ENCODE results near the gene ARG2.
A peak's percentile ranks its signal among the peaks of the same experiment; 100 is the strongest.
"Not testable (repeated sequence)": the region's sequence is repeated elsewhere in the genome, so short reads cannot be mapped to it uniquely, and the experiment has no call there.

The ARG2 gene

DNA sequence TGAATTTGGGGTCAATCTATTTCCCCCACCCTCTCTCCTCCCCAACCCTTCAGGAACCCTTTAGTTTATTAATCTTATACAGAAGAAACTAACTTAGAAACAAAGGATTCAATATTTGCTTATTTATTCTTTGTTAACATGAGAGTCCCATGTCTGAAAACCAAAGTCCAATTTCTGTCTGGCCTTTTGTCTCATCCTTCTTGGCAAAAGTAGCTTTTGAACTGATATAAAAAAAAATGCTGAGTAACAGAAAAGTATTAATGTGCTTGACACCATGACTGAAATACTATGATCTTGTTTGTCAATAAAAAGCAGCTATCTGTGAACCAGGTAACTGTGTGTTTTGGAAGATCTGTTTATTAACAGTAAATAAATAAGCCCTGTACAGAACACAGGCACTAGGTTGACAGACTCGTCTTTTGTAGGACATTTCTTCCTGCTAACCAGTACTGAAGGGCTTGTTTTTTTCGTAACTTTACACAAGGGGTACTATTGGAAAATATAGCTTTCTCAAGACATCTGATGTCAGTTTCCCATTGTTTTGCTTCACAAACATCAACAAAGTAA lies 30.4 kb upstream of the ARG2 start:
- DNase-seq: no peak

DNA sequence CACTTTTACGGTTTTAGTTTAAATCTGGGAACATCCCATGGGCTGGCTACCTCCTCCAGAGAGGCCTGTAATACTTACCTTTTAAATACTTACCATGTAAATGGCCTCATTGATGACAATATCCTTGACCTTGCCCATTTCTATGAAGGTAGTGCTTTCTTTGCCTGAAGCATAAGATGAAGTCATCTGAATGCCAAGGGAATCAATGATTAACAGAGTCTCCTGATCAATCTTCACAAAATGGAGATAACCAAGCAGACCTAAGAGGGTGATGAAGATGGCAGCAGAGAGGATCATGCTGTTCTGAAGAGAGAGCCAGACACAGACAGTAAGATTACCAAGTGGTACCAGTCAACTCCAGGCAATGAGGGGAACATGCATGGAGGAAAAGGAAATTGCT lies 26.1 kb upstream of the ARG2 start:
- DNase-seq: not testable (repeated sequence)

DNA sequence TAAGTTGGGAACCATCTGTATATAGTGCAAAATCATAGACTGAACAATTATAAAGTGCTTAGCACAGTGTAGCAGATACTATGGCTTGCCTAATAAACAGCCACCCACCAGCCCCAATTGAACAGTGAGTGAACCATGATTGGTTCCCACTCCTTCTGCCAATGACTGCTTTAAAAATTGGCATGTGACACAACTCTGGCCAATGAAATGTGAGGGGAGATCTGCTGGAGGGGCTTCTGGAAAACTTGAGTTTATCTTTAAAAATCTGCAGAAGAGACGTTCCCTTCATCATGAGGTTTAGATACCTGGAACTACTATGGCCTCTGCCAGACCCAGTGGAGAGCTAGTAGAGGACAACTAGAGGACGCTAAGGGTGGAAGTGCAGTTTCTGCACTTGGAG lies 24.3 kb upstream of the ARG2 start:
- no peak for DNase-seq

DNA sequence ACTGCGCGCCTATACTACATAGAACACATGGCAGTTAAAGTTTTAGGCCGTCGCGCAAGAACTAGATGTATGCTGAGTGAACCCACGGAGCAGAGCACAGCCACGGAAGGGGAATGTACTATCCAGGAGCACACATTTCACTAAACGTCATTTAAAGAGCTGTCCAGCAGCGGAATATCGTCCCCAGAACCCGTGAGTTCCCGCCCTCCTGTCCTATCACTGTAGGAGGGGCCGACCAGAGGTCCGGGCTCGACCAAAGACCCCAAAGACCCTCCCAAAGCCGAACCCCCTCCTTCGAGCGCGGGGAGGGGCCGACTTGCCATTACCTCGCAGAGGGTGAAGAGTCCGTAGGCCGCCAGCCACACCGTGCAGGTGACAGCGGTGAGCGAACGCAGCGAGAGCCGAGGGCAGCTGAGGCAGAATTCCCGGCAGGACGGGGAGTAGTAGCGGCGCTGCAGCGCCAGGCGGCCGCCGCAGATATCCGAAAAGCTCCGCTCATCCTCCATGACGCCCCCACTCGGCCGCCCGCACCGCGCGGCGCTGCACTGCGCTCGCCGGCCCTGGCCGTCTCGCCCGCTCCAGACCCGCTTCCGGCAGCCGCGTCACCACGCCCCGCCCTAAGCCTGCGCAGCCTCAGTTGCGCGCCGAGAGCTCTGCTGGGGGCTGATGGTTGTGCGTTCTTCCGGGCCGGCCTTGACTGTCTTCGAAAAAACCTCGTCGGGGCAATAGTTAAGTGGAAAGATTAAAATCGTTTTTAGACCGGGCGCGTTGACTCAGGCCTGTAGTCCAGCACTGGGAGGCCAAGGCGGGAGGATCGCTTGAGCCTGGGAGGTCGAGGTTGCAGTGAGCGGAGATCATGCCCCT lies 19.8 kb upstream of the ARG2 start, which contains the start of gene PIGH:
TSS of gene PIGH (minus strand) at position 571 of the 864 bp plus-strand sequence. CDS start at position 506, 65 bp downstream.
- peak; percentile 12 to 71 for DNase-seq

DNA sequence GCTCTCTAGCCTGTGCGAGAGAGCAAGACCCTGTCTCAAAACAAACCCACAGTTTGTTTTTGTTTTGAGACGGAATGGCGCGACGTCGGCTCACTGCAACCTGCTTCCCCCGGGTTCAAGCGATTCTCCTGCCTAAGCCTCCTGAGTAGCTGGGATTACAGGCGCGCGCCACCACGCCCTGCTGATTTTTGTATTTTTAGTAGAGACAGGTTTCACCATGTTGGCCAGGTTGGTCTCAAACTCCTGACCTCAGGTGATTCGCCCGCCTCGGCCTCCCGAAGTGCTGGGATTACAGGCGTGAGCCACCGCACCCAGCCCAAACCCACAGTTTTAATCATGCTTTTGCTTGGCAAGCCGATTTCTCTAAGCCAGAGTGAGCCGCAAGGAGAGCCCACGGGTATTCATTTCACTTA lies 19.2 kb upstream of the ARG2 start:
- DNase-seq: not testable (repeated sequence)

DNA sequence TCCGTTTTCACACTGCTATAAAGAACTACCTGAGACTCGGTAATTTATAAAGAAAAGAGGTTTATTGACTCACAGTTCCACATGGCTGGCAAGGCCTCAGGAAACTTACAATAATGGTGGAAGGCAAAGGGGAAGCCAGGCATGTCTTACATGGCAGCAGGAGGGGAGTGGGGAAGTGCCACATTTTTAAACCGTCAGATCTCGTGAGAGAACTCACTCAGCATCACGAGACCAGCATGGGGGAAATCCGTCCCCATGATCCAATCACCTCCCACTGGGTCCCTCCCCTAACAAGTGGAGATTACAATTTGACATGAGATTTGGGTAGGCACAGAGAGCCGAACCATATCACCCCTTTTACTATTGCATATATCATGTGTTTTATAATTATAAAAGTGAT lies 17.6 kb upstream of the ARG2 start:
- DNase-seq: no peak

DNA sequence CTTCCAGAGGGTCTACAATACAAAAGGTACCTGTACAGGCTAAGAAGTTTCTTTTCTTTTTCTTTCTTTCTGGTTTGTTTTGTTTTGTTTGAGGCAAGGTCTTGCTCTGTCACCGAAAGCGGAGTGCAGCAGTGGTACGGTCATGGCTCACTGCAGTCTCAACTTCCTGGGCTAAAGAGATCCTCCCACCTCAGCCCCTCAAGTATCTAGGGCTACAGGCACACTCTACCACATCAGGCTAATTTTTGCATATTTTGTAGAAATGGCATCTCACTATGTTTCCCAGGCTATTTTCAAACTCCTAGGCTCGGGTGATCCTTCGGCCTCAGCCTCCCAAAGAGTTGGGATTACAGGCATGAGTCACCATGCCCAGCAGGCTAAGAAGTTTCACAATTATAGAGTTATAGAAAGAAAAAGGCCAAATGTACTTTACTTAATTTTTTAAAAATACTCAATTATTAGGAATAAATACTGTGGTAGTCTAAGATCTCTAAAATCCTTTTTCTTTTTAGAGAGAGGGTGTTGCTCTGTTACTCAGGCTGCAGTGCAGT lies 16.6 kb upstream of the ARG2 start:
- no peak for DNase-seq

DNA sequence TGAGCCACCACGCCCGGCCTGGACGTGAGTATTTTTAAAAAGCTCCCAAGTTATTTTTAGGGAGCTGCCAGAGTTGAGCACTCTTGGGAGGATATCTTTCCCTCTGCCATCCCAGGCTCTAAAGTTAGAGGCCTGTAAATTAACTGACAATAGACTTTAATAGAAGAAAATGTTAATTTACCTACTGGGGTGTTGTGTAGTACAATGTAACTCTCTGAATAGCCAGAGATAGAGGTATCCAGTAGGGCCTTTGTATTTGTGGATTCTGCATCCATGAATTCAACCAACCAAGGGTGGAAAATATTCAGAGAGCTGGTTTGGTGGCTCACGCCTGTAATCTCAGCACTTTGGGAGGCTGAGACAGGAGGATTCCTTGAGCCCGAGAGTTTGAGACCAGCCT lies 12.1 kb upstream of the ARG2 start:
- DNase-seq: no peak

DNA sequence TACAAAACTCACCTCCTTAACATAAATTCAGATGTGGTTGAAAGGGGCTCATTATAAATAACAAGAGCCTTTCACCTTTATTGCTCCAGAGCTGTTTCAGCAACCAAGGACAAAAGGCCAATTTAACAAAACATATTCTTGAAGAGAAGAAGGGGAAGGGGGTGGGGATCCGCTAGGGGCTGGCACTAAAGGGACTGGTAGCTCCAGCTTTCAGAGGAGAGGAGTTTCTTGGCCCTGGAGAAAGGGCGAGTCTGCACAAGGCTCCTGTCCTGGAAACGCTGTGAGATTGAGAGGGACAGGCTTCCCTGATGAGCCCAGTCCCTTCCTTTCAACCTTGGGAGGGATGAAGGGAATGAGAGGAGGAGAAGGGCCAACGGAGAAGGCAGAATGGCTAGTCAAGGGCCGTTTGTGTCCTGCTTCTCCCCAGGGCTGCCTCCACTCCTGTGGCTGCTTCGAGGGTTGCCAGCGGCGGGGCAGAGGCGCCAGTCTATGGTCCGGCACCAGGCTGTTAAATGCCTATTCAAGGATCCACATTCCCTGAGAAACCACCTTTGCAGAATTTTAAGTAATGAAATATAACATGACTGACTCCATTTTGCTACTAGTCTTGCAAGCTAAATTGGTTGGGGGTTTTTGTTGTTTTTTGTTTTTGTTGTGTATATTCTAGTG lies 9.9 kb upstream of the ARG2 start:
- DNase-seq: no peak

DNA sequence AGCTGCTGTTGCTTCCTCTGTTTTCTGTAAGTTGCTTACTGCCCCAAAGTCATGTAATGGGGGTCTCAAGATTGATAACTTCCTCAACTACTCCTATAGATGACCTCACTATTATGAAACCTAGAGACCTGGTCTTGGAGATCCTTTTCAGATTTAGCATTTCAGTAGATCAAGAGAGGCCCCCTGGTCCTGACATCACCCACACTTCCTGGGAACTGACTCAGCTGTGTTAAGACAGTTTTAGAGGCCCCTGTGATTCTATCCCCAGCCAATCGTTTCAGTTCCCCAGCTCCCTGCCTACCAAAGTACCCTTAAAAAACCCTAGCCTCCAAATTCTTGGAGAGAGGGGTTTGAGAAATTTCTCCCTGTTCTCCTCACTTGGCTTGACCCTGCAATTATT lies 9.2 kb upstream of the ARG2 start:
- DNase-seq: no peak

DNA sequence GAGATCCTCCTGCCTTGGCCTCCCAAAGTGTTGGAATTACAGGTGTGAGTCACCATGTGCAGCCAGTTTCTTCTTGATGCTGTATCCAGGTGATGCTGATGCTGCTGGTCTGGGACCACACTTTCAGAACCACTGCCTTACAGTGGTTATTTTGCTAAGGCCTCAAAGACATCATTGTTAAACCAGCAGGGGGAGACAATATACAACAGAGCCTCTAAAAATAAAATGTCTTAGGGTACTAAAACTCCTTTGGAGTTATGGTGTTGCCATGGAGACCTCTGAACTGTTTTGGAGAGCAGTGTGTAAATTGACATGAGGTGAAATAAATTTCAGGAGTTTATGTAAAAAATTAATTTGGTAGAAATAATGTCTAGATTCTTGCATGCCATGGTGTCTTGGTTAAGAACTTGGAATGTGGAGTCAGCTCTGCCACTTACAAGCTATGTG lies 1.1 kb upstream of the ARG2 start:
- no peak for DNase-seq

DNA sequence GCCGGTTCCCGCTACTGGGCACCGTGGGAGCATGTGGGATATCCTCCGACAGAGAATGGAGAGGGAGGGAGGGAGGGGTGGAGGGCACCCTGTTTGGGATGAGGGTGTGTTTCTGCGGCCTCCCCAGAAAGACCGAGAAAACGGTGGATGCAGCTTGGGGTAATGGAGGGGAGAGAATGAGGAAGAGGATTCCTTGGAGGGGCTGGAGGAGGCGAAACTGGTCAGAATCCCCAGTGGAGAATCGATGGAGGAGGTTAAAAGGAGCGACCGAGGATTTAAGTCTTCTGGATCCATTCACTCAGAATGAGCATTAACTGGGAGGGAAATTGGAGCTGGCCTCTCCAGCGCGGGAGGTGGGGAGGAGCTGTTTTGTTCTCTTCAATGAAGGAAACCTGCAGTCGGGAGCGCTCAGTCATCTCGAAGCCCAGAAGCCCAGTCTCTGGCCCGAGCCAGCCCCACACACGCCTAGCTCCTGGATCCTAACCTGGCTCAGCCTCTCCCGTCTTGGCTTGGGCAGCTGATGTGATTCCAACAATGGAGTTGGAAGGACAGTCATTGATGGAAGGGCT lies 581 bp downstream of the ARG2 start:
- DNase-seq: peak in 1 of 2 experiments; percentile 22

DNA sequence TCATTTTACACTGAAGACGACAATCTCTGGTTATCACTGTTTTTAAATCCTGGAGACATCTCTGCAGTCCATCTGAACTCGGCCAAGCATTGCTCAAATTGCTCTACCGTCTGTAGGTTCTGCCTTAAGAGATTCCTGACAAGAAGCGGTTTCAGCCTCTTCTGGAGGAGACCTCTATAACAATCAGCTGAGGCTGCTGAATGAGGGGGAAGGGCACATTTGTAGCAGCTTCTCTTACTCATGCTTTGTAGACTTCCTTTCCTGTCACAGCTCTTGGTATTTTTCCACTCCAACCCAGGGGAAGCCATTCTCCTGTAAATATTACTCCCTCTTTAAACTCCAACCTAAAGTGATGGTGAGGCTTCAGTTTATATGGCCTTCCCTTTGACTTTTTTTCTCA lies 3.0 kb downstream of the ARG2 start:
- no peak for DNase-seq

DNA sequence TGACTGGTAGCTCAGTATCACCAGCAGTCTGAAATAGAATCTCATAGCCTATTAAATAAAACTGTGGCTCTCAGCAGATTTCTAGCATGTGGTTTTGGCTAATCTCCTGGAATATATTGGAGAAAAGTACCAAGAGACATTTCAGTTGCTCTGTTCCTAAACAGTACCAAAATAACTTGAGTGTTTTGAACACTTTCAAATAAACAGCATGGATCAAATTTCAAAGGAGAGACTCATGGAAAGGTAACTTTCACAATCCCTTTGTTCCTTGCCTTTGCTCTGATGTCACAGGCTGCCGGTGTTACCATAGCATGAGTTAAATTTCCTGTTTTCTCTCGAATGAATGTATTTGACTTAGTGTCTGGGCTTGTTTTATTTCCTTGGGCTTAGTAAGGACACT lies 3.4 kb downstream of the ARG2 start:
- DNase-seq: no peak

DNA sequence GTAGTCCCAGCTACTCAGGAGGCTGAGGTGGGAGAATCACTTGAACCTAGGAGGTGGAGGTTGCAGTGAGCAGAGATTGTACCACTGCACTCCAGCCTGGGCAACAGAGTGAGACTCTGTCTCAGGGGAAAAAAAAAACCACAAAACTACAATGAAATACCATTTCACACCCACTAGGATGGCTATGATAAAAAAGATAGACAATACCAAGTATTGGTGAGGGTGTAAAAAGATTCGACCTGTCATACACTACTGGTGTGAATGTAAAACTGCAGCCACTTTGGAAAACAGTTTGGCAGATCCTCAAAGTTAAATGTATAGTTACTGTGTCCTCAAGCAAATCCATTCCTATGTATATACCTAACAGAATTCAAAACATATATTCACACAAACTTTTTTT lies 6.4 kb downstream of the ARG2 start:
- not testable (repeated sequence) for DNase-seq

DNA sequence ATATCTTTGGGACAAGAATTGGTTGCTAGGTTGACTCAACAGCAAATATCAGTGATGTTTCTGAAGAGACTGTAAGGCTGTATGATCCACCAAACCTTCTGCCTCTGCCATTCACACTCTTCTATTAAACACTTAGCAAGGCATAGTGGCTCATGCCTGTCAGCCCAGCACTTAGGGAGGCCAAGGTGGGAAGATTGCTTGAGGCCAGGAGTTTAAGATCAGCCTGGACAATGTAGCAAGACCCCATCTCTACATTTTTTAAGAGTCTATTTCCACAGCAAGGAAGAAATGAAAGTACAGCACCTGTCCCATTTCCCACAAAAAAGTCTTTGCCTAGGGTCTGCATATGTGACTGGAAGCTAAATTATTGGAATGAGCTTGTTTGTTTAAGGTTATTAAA lies 7.8 kb downstream of the ARG2 start:
- no peak for DNase-seq

DNA sequence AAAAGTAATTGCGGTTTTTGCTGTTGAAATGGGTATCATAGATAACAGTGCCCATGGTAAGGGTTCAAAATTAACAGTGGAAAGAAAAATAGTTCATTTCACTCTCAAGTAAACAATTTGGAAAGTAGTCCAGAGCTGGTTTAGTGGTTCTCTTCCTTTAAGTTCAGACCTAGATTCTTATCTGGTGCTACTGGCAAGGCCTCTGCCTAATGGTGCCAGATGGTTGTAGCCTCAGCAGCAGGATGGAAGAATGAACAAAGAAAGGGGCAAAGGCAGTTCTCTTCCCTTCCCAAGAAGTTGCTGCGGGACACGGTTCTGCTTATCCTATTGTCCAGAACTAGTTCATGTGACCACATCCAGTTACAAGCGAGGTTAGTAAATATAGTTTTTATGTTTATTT lies 10.5 kb downstream of the ARG2 start:
- DNase-seq: no peak

DNA sequence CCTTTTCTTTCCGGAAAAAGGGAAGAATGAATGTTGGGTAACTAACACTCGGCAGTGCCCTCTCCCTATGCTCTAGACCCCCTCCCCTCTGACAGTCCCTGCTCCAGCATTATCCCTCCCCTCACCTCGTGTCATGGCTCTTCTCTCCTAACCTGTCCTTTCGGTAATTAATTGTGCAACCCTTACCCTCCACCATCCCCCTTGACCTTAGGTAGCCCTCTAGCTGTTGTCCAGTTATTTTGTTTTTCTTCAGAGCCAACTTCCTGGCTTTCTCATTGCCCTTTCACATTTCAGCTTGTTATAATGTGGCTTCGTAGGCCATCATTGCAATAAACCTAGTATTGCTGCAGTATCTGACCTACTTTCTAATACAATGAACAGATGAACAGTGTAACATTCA lies 11.2 kb downstream of the ARG2 start:
- no peak for DNase-seq

DNA sequence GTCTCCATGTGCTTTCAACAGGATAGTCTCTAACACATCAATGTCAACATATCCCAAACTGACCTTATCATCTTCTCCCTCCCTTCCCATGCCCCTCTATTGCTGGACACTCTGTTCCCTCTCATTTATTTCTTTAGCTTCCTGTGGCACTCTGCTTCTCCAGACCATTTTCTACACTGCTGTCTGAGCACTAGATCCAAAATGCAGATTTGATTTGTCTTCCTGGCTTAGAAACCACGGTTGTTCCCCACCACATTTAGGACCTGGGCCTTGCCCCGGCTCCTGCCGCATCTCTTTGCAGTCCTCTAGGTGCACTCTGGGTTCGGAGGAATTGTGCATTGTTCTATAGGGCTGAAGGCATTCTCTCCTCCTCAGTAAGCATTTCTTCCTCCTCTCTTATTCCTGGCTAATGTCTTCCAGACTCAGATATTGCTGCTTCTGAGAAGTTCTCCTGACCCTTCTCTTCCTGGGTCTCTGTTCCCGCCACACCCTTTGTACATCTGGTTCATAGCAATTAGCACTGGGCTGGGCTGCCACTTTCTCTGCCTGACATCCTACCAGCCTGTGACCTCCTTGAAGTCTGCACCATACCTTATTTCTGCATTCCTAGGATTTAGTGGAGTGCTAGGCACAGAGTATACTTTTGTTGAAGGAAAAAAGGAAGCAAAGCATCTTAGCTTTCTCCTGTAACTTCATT lies 13.9 kb downstream of the ARG2 start:
- DNase-seq: no peak

DNA sequence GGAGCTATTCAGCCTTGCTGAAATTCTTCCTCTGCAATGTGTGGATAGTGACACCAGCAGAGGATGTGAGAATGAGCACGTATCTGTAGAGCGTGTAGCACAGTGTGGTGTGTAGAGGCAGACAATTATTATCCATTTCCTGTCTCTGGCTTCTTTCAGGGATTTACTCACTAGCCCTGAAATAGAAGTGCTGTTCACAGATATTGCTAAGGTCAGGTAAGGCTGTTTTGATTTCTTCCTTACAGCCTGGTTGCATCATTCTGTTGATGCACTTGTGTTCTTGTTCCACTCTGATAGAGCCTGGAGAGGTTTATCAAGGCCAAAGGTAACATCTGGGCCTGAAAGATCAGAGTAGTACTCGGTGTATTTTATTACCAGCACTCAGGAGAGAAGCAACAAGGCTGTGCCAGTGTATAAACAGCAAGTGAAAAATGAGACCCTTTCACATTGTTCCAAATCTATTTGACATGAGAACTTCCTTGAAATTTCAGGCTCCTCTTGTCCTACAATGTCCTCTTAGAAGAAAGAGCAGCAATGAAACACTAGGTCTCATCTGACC lies 16.7 kb downstream of the ARG2 start:
- DNase-seq: no peak

DNA sequence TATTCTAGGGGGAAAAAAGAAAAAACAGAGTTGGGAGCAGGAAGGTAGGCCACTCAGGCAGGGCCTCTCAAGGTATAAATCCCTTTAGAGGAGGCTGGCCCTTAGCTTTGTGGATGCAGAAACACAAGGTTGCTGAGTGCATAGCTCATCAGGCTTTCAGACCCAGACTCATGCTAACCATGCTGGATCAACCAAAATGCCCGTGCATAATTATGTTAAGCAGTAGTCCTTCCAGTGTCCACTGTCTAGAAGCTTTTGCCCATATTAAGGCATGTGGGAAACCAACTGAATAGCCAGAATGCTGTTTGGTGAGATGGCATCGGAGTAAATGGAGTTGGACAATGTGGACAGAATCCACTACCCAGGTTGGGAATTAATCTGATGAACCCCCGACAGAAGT lies 18.9 kb downstream of the ARG2 start:
- DNase-seq: no peak

DNA sequence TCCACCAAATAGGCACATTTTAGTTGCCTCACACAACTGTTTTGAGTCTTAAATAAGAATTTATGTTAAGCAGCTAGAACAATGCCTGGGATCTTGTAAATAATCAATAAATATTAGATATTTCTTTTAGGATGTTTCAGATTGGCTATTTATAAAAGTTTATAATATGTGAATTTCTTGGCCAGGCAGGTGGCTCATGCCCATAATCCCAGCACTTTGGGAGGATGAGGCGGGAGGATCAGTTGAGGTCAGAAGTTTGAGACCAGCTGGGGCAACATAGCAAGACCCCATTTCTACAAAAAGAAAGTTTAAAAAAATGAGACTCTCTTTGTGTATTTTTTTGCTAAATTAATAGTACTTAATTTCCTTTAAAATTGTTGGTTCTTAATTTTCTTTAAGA lies 21.8 kb downstream of the ARG2 start:
- DNase-seq: no peak
